H9 (cell line): ENCODE data around the gene WSCD2. TPM values are rescaled to one million over a fixed set of nuclear protein-coding genes. Genes with fewer than 3 reads are reported as not detected.

Experiments used
- DNase-seq: peaks from one replicate; pipeline ENCODE4 v3.0.0-alpha.2; 2017
- H2AFZ ChIP-seq: one replicate; pipeline ENCODE4 v1.6.1; 2013; ENCODE audit warnings: mild to moderate bottlenecking, low read length, control low read depth, moderate library complexity
- H2AK5ac ChIP-seq: 2 replicates; pipeline ENCODE4 v1.6.1; 2013; ENCODE audit warnings: low read length, control low read depth, mixed read lengths; ENCODE audit not compliant: insufficient read length
- H2BK120ac ChIP-seq: one replicate; pipeline ENCODE4 v1.6.1; 2013; ENCODE audit warnings: low read depth, mild to moderate bottlenecking, low read length, control low read depth, inconsistent platforms; ENCODE audit not compliant: poor library complexity, severe bottlenecking
- H2BK12ac ChIP-seq: 2 replicates; pipeline ENCODE4 v1.6.1; 2013; ENCODE audit warnings: low read length, control low read depth, mixed read lengths, low read depth; ENCODE audit not compliant: insufficient read length
- H2BK15ac ChIP-seq: 2 replicates; pipeline ENCODE4 v1.6.1; 2013; ENCODE audit warnings: low read depth, low read length, control low read depth
- H2BK20ac ChIP-seq: one replicate; pipeline ENCODE4 v1.6.1; 2013; ENCODE audit warnings: low read depth, mild to moderate bottlenecking, low read length, control low read depth, inconsistent platforms; ENCODE audit not compliant: poor library complexity, severe bottlenecking
- H2BK5ac ChIP-seq: 2 replicates; pipeline ENCODE4 v1.6.1; 2013; ENCODE audit warnings: low read length, control low read depth, mixed read lengths; ENCODE audit not compliant: insufficient read length
- H3K14ac ChIP-seq: 2 replicates; pipeline ENCODE4 v1.6.1; 2013; ENCODE audit warnings: low read length, control low read depth; ENCODE audit not compliant: insufficient read depth
- H3K18ac ChIP-seq: 2 replicates; pipeline ENCODE4 v1.6.1; 2013; ENCODE audit warnings: low read depth, mild to moderate bottlenecking, mixed read lengths, low read length, control low read depth; ENCODE audit not compliant: insufficient read length
- H3K23ac ChIP-seq: 2 replicates; pipeline ENCODE4 v1.6.1; 2013; ENCODE audit warnings: low read length, control low read depth, mixed read lengths, low read depth; ENCODE audit not compliant: insufficient read length
- H3K23me2 ChIP-seq: 2 replicates; pipeline ENCODE4 v1.6.1; 2013; ENCODE audit warnings: low read depth, mild to moderate bottlenecking, mixed read lengths, low read length, control low read depth; ENCODE audit not compliant: insufficient read length, poor library complexity, severe bottlenecking
- H3K27ac ChIP-seq: 2 replicates; pipeline ENCODE4 v1.5.1; 2013; ENCODE audit warnings: low read length, control low read depth, mixed read lengths, low read depth; ENCODE audit not compliant: insufficient read length
- H3K27me3 ChIP-seq: 2 replicates; pipeline ENCODE4 v1.6.1; 2013; ENCODE audit warnings: low read length, control low read depth, inconsistent platforms; ENCODE audit not compliant: insufficient read depth
- H3K4ac ChIP-seq: 2 replicates; pipeline ENCODE4 v1.6.1; 2013; ENCODE audit warnings: low read depth, mild to moderate bottlenecking, control low read depth, inconsistent platforms, low read length, moderate library complexity
- H3K4me1 ChIP-seq: 2 replicates; pipeline ENCODE4 v1.6.1; 2013; ENCODE audit warnings: low read length, control low read depth, inconsistent platforms; ENCODE audit not compliant: insufficient read depth
- H3K4me2 ChIP-seq: 2 replicates; pipeline ENCODE4 v1.6.1; 2013; ENCODE audit warnings: low read length, control low read depth, mixed read lengths; ENCODE audit not compliant: insufficient read length, insufficient read depth
- H3K56ac ChIP-seq: 2 replicates; pipeline ENCODE4 v1.6.1; 2013; ENCODE audit warnings: low read depth, mild to moderate bottlenecking, mixed read lengths, low read length, control low read depth; ENCODE audit not compliant: insufficient read length
- H3K79me1 ChIP-seq: 2 replicates; pipeline ENCODE4 v1.6.1; 2013; ENCODE audit warnings: low read depth, mild to moderate bottlenecking, moderate library complexity, low read length, control low read depth, inconsistent platforms; ENCODE audit not compliant: insufficient read depth, poor library complexity, severe bottlenecking
- H3K79me2 ChIP-seq: 2 replicates; pipeline ENCODE4 v1.6.1; 2013; ENCODE audit warnings: low read length, control low read depth, inconsistent platforms; ENCODE audit not compliant: insufficient read depth
- H3K9ac ChIP-seq: 2 replicates; pipeline ENCODE4 v1.6.1; 2013; ENCODE audit warnings: low read length, control low read depth, mixed read lengths; ENCODE audit not compliant: insufficient read length; ENCODE audit errors: extremely low read depth
- H3K9me3 ChIP-seq: one replicate; pipeline ENCODE4 v1.6.1; 2013; ENCODE audit warnings: low read depth, low read length, inconsistent platforms; ENCODE audit not compliant: control insufficient read depth
- H3T11ph ChIP-seq: one replicate; pipeline ENCODE4 v1.6.1; 2013; ENCODE audit warnings: mild to moderate bottlenecking, low read length, control low read depth, inconsistent platforms
- H4K20me1 ChIP-seq: one replicate; pipeline ENCODE4 v1.6.1; 2013; ENCODE audit not compliant: control insufficient read depth, insufficient read length, insufficient read depth
- H4K5ac ChIP-seq: 2 replicates; pipeline ENCODE4 v1.6.1; 2013; ENCODE audit warnings: low read depth, mild to moderate bottlenecking, mixed read lengths, low read length, control low read depth; ENCODE audit not compliant: insufficient read length
- H4K8ac ChIP-seq: replicated peaks from 2 replicates; pipeline ENCODE4 v1.6.1; 2013; ENCODE audit warnings: low read length, control low read depth, mixed read lengths, low read depth; ENCODE audit not compliant: insufficient read length
- H4K91ac ChIP-seq: 2 replicates; pipeline ENCODE4 v1.6.1; 2013; ENCODE audit warnings: low read depth, mild to moderate bottlenecking, moderate library complexity, mixed read lengths, low read length, control low read depth; ENCODE audit not compliant: insufficient read length
- H3K27ac Mint-ChIP-seq, 3 experiments: 2 replicates in 2 of 3; 3 replicates in 1 of 3; pipeline ENCODE4 v1.8.0; 2020 to 2021; ENCODE audit warnings: mixed read lengths in 3 of 3, mild to moderate bottlenecking in 1 of 3, moderate library complexity in 1 of 3
- H3K27me3 Mint-ChIP-seq: 2 replicates; pipeline ENCODE4 v1.8.0; 2021; ENCODE audit warnings: low read depth, mild to moderate bottlenecking, moderate library complexity, mixed read lengths
- H3K36me3 Mint-ChIP-seq, 3 experiments: 2 replicates in 2 of 3; 3 replicates in 1 of 3; pipeline ENCODE4 v1.8.0; 2020 to 2021; ENCODE audit warnings: low read depth in 3 of 3, mixed read lengths in 3 of 3; ENCODE audit not compliant: insufficient read depth in 1 of 3
- H3K4me1 Mint-ChIP-seq, 2 experiments: 2 replicates each; pipeline ENCODE4 v1.8.0; 2020; ENCODE audit warnings: mixed read lengths in 2 of 2
- H3K4me3 Mint-ChIP-seq, 2 experiments: 2 replicates in 1 of 2; 3 replicates in 1 of 2; pipeline ENCODE4 v1.8.0; 2020 to 2021; ENCODE audit warnings: mild to moderate bottlenecking in 2 of 2, mixed read lengths in 2 of 2, moderate library complexity in 1 of 2
- H3K9me3 Mint-ChIP-seq, 2 experiments: 2 replicates in 1 of 2; 3 replicates in 1 of 2; pipeline ENCODE4 v1.8.0; 2020; ENCODE audit warnings: mild to moderate bottlenecking in 2 of 2, mixed read lengths in 2 of 2, moderate library complexity in 1 of 2
- CTCF ChIP-seq: fragments of 200-600 bp; sonication (generic); conservative IDR thresholded peaks from 3 replicates; pipeline ENCODE4 v1.8.0; 2021; ENCODE audit warnings: antibody characterized with exemption, mild to moderate bottlenecking
- WGBS: extraction: QIAGEN DNeasy Blood & Tissue Kit; methylation state at CpG from one replicate; pipeline ENCODE4 v1.1.7; 2013; ENCODE audit warnings: missing lambda C conversion rate, low lambda C conversion rate, mixed read lengths; ENCODE audit not compliant: insufficient read length; ENCODE audit errors: extremely low coverage; 5-methylcytosine and 5-hydroxymethylcytosine counted together
- total RNA-seq: library from RNA; stranded (reverse); gene quantifications from 2 replicates; pipeline ENCODE4 v1.2.1, GENCODE V29; 2021

WSCD2 gene
- total RNA-seq, 1 experiment from 2014 or later, result 0.92 TPM

GRCh38 chr12:108235985-108236263 is 106.8 kb downstream of the WSCD2 start:
- Histone ChIP-seq H3K18ac (no peak overlapping the region), H3K9me3 (no peaks in the 10 kb centered on the region), H3K27me3 (no peaks in the 10 kb centered on the region; the same call in 1 of the 2 replicates), H3K23me2 (no peaks in the 10 kb centered on the region), H4K5ac (no peak overlapping the region), H2BK5ac (no peak overlapping the region), H3K4me2 (no peak overlapping the region), H4K91ac (no peak overlapping the region), H3K56ac (no peak overlapping the region), H3K23ac (no peak overlapping the region), H3K14ac (no peak overlapping the region), H2BK20ac (no peak overlapping the region), H3T11ph (no peak overlapping the region), H3K4ac (no peak overlapping the region), H3K27ac (no peak overlapping the region), H4K20me1 (no peaks in the 10 kb centered on the region), H2BK120ac (no peak overlapping the region), H3K4me1 (peaks cover 3% of the 10 kb centered on the region; the same call in 1 of the 2 replicates), H3K9ac (no peak overlapping the region), H2BK12ac (no peak overlapping the region), H2AFZ (no peak overlapping the region), H3K79me1 (no peaks in the 10 kb centered on the region), H4K8ac (no peak overlapping the region), H2AK5ac (no peak overlapping the region), H2BK15ac (no peak overlapping the region), H3K79me2 (no peaks in the 10 kb centered on the region)
- no peak for DNase-seq
- Mint-ChIP-seq H3K27ac (peak overlapping the region; percentile 79 to 97 (median 79)), H3K27me3 (peaks cover 1% of the 10 kb centered on the region), H3K4me1 (peaks cover 33 to 38% of the 10 kb centered on the region in 2 experiments), H3K9me3 (peaks cover 11 to 16% of the 10 kb centered on the region in 2 experiments; a peak in 4 of 5 replicates), H3K36me3 (peaks cover 0 to 13% (median 8%) of the 10 kb centered on the region in 3 experiments; a peak in 3 of 7 replicates), H3K4me3 (peak overlapping the region in 1 of 2 experiments; percentile 22; a peak in 1 of 5 replicates)
- no CpG with 5 or more reads among the region's 3 CpGs for WGBS
- TF ChIP-seq CTCF, result no peak
